HG03460 (cell line): ENCODE measurements around the gene NT5C.

Experiments used
- ATAC-seq: cut with Tn5 transposase; IDR thresholded peaks from one replicate; pipeline ENCODE4 v1.9.1; 2021; ENCODE audit not compliant: unreplicated experiment

Gene NT5C

GRCh38 chr17:75118307-75118706 lies 13.2 kb downstream of the NT5C start:
- ATAC-seq, result no peak

- no peak for ATAC-seq
Observed at GRCh38 chr17:75116737-75117136, 14.8 kb downstream of the NT5C start.

GRCh38 chr17:75115555-75115954 lies 16.0 kb downstream of the NT5C start:
- ATAC-seq, result no peak

GRCh38 chr17:75114552-75115314 lies 16.8 kb downstream of the NT5C start:
- ATAC-seq, result no peak

DNA sequence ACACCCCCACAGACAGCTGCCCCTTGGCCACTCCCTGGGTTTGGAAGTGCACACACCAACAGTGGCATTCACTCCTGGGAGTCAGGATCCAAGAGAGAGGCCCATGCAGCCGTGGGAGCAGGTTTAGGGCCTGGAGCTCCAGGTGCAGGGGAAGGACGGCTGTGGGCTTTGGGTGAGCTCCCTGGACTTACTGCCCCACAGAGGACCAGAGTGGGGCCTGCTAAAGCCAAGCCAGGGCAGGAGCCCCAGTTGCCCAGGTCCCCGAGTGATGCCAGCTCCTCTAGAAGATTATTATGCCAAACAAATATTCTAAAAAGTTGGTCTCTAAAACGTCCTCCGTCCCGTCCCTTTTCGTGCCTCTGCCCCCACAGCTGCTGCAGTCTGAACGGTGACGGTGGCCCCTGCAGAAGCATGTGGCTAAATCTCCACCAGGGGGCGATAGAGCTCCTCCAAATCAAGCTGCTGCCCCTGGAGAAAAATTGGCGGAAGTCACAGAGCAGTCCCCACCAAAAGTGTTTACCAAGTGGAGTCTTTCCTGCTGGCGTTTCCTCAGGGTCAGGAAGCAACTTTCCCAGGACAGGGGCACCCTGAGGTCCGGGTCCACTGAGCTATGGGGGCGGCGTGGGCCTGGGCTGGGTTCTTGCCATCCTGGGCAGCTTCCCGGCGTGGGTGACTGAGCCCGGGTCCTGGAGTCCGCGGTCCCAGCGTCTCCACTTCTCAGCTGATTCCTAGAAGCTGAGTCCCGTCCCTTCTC lies 17.6 kb downstream of the NT5C start:
- ATAC-seq, result peak; percentile 38

DNA sequence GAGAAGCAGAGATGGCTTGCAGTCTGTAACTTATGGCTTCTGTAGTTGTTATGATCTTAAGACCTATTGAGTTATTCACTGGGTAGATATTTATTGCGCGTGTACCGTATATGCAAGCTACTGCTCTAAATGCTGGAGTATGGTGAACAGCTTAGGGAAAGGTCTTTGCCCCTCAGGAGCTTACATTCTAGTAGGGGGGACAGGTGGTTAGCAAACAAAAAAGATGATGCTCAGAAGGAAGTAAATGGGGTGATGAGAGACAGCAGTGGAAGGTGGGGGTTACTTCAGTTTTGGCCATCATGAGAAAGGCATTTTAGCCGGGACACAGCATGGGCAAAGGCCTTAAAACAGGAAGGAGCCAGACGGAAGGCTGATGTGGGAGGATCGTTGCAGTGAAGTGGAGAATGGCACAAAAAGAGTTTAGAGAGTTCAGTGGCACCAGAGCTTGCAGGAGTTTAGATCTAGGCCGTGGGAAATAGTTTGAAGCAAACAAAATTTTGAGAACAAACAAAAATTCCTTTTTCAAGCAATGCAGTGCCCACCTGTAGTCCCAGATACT lies 19.7 kb downstream of the NT5C start:
- no peak for ATAC-seq

DNA sequence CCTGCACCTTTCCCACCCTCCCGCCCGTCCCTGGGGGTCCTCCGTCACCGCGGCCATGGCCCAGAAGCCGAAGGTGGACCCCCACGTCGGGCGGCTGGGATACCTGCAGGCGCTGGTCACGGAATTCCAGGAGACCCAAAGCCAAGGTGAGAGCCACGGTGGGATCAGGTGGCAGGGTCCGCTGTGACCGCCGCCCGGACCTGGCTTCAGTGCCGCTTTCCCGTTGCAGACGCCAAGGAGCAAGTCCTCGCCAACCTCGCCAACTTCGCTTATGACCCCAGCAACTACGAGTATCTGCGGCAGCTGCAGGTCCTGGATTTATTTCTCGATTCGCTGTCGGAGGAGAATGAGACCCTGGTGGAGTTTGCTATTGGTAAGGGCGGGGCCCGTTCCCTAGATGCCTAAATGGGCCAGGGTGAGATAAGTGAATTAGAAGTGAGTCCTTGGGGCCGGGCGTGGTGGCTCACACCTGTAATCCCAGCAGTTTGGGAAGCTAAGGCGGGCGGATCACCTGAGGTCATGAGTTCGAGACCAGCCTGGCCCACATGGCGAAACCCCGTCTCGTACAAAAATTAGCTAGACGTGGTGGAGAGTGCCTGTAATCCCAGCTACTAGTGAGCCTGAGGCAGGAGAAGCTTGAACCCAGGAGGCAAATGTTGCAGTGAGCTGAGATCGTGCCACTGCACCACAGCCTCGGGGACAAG lies 21.2 kb downstream of the NT5C start:
- no peak for ATAC-seq

- ATAC-seq, result peak; percentile 56
Observed at GRCh38 chr17:75109407-75110233, 21.9 kb downstream of the NT5C start, which contains the start of gene ARMC7. Gene ARMC7 (plus strand): TSS chr17:75109969. CDS start chr17:75110289, 320 bp downstream.

DNA sequence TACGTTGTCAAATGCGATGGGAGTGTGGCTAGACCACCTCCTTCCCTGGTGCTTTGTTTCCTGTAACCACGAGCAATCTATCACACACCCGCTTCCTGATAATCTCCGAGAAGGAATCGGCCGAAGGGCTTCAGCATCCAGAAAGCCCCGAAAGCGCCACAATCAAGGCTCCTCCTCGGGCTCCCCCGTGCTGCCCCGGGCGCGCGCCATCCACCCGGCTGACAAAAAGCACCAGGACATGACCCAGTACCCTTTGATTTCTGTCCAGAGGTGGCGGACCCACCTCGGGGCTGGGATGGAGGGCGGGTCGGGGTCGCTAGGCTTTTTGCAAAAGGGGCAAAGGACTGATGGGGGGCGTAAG lies 22.5 kb downstream of the NT5C start:
- no peak for ATAC-seq

DNA sequence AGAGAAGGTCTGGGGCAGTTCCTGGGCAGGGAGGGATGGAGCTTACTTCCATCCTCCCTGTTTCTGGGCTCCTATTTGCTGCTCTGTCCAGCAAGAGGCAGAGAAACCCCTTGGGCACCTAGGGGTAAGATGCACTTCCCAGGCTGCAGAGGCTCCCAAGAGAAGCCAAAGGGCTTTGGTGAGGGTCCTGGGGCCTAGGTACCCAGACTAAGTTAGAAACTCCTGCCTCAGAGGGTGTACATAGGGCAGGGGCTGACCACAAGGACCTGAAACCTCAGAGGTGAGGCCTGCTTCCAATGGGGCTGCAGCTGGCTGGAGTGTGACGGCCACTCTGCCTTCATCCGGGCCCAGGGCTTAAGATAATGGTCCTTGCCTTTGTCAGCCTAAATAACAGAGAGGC lies 23.3 kb downstream of the NT5C start:
- ATAC-seq, result no peak

- no peak for ATAC-seq
Observed at GRCh38 chr17:75105126-75106080, 26.1 kb downstream of the NT5C start.

DNA sequence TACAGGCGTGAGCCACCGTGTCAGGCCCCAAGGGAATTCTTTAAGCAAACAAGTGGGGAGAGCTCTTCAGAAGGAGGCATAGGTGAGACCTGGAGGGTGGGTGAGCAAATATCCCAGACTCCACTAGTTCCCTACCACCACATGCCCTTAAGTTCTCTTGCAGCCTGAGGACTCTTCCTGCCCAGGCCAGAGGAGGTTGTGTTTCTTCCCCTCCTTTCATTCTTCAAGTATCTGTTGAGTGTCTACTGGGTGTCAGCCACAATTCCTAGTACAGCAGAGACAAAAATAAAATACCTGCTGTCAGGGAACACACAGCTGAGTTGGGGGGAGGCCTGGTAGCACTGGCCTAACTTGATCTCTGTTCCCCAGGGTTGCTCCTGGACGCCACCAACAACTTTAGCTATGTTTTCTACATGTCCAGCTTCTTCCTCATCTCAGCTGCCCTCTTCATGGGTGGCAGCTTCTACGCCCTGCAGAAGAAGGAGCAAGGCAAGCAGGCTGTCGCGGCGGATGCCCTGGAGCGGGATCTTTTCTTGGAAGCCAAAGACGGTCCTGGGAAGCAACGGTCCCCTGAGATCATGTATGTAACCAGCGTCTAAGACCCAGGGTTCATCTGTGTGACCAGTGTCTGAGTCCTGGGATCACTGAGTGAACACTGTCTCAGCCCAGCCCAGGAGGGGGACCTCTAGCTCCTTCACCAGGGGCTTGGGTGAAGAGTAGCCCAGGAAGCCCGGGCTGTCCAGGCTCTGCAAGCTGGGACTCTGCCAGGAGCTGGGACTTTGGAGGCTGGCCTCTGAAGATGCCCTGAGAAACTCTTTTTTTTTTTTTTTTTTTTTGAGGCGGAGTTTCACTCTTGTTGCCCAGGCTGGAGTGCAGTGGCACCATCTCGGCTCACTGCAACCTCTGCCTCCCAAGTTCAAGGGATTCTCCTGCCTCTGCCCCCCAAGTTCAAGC lies 27.7 kb downstream of the NT5C start:
- no peak for ATAC-seq

GRCh38 chr17:75102385-75102821 lies 29.1 kb downstream of the NT5C start:
- no peak for ATAC-seq

DNA sequence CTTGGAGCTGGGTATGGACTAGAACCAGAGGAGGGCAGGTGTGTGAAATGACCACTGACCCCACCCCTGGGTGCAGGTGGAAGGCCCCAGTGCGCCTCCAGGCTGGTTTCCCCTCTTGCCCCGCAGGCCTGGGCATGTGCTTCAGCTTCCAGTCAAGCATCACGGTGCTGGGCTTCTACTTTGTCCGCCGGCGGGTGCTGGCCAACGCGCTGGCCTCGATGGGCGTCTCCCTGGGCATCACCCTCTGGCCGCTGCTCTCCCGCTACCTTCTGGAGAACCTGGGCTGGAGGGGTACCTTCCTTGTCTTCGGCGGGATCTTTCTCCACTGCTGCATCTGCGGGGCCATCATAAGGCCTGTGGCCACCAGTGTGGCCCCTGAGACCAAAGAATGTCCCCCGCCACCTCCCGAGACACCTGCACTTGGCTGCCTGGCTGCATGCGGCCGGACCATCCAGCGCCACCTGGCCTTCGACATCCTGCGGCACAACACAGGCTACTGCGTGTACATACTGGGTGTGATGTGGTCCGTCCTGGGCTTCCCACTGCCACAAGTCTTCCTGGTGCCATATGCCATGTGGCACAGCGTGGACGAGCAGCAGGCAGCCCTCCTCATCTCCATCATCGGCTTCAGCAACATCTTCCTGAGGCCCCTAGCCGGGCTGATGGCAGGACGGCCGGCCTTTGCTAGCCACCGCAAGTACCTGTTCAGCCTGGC lies 31.5 kb downstream of the NT5C start:
- ATAC-seq, result no peak

DNA sequence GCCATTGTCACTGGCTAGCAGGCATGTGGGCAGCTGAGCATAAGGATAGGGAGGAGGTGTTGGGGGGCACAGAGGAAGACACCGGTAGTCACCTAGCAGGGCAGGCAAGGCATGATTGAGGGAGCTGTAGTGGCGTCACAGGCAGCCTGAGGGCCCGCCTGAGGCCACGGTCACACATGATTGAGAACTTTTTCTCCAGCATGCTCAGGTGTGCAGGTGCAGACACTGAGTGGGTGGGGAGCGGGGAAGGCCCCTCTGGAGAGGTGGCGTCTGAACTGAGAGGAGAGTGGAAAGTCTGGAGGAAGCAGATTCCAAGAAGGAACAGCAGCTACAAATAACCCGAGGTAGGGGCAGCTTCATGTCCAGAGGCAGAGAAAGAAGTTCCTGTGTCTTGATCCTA lies 32.7 kb downstream of the NT5C start:
- ATAC-seq, result no peak

DNA sequence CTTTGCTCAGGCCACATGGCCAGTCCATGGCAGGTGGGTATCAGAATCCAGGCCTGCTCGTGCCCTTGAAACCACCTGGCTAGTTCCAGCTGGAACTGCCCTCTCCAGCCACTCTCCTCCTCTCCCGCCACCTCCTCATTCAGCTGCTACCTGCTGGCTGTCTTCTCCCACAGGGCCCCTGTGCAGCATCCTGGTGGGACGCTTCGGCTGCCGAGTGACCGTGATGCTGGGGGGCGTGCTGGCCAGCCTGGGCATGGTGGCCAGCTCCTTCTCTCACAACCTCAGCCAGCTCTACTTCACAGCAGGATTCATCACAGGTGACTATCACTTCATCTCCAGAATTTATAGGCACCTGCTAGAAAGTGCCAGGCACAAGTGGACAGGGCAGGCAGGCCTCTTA lies 33.7 kb downstream of the NT5C start:
- ATAC-seq, result no peak

DNA sequence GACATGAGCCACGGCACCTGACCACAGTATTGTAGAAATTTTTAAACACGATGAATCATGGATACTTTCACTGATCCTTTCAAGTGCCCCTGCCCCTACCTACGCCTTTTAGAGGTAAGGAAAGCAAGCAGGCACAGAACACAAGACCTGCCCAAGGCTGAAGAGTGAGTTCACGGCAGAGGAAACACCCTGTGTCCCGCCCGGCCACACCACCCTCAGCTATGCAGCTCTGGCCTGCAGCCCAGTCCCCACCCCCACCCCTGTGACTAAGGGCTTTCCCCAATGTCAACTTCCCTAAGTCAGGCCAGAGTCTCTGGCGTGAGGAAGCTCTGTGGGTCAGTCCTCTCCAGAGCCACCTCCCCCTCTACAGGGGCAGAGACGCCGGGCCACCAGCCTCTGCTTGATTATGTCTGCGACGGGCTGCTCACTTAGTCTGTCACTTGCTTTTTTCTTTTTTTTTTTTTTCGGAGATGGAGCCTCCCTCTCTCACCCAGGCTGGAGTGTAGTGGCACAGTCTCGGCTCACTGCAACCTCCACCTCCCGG lies 35.4 kb downstream of the NT5C start:
- ATAC-seq, result no peak
